Thoracic aorta (tissue), 2 donors: Measurements from ENCODE around the gene SURF2. TPM values are rescaled to one million over a fixed set of nuclear protein-coding genes. Genes with fewer than 3 reads are reported as not detected.
"Not testable (repeated sequence)": the region's sequence is repeated elsewhere in the genome, so short reads cannot be mapped to it uniquely, and the experiment has no call there.

ENCODE experiments used
- ATAC-seq: fragments of 150-250 bp; one replicate; pipeline ENCODE4 v1.8.0; 2017; ENCODE audit warnings: low read depth; ENCODE audit not compliant: insufficient number of reproducible peaks, low FRiP score
- DNase-seq: peaks from one replicate; pipeline ENCODE4 v3.0.0-alpha.2; 2020; ENCODE audit warnings: low spot score
- H3K27ac ChIP-seq, 2 donors: fragments of 200-600 bp; sonication (generic); 1 replicate in 1 of 2; 2 replicates in 1 of 2; pipeline ENCODE4 v1.5.1; 2016; ENCODE audit warnings: mild to moderate bottlenecking in 2 of 2, moderate library complexity in 2 of 2
- H3K27me3 ChIP-seq: fragments of 200-600 bp; sonication (generic); replicated peaks from 2 replicates; pipeline ENCODE4 v1.6.0; 2016; ENCODE audit warnings: mild to moderate bottlenecking; ENCODE audit not compliant: insufficient read depth
- H3K36me3 ChIP-seq: fragments of 200-600 bp; sonication (generic); one replicate; pipeline ENCODE4 v1.5.1; 2016
- H3K4me1 ChIP-seq, 2 donors: fragments of 200-600 bp; sonication (generic); 1 replicate in 1 of 2; 2 replicates in 1 of 2; pipeline versions ENCODE4 v1.5.1 to v1.6.0; 2016; ENCODE audit warnings: low read depth in 2 of 2, mild to moderate bottlenecking in 1 of 2; ENCODE audit not compliant: control insufficient read depth in 1 of 2
- H3K4me3 ChIP-seq: fragments of 200-600 bp; sonication (generic); 2 replicates; pipeline ENCODE4 v1.5.1; 2016; ENCODE audit warnings: mild to moderate bottlenecking
- H3K9me3 ChIP-seq: fragments of 200-600 bp; sonication (generic); 2 replicates; pipeline ENCODE4 v1.5.1; 2016
- CTCF ChIP-seq: fragments of 200-600 bp; sonication (generic); IDR thresholded peaks from one replicate; pipeline ENCODE4 v1.5.1; 2019; ENCODE audit warnings: antibody characterized with exemption
- total RNA-seq, 2 donors: library from RNA; depleted of rRNA; stranded (reverse); fragments of >200 nt; gene quantifications; one replicate each; pipeline versions ENCODE4 v1.1.0 to v1.2.3, GENCODE V29; 2016

Gene SURF2
- total RNA-seq, 2 donors from 2014 or later, result 7.0 to 13.3 TPM

- ATAC-seq, result no peak
- TF ChIP-seq CTCF, result no peak
- no peak overlapping the region for H3K4me3 ChIP-seq
- DNase-seq, result no peak
- H3K36me3 ChIP-seq, result peaks cover 40% of the 10 kb centered on the region
- H3K4me1 ChIP-seq, result peaks cover 18 to 28% of the 10 kb centered on the region in 2 donors
- H3K27ac ChIP-seq, result no peak overlapping the region
- H3K9me3 ChIP-seq, result no peaks in the 10 kb centered on the region
- no peaks in the 10 kb centered on the region for H3K27me3 ChIP-seq
Measured at GRCh38 chr9:133333011-133333410, 23.3 kb upstream of the SURF2 start.

GRCh38 chr9:133333566-133333965 is 22.8 kb upstream of the SURF2 start:
- ATAC-seq (no peak), DNase-seq (no peak)
- no peak for TF ChIP-seq CTCF
- Histone ChIP-seq H3K4me1 (peaks cover 18 to 28% of the 10 kb centered on the region in 2 donors), H3K36me3 (peaks cover 40% of the 10 kb centered on the region), H3K27ac (no peak overlapping the region), H3K27me3 (no peaks in the 10 kb centered on the region), H3K4me3 (no peak overlapping the region), H3K9me3 (no peaks in the 10 kb centered on the region)

GRCh38 chr9:133334161-133334560 is 22.2 kb upstream of the SURF2 start:
- Histone ChIP-seq H3K9me3 (no peaks in the 10 kb centered on the region), H3K27me3 (no peaks in the 10 kb centered on the region), H3K4me3 (no peak overlapping the region), H3K4me1 (peaks cover 18 to 28% of the 10 kb centered on the region in 2 donors), H3K27ac (no peak overlapping the region), H3K36me3 (peaks cover 40% of the 10 kb centered on the region)
- ATAC-seq (no peak), DNase-seq (no peak)
- no peak for TF ChIP-seq CTCF

GRCh38 chr9:133334888-133335287 is 21.5 kb upstream of the SURF2 start:
- H3K27ac ChIP-seq, H3K27me3 ChIP-seq, H3K9me3 ChIP-seq, DNase-seq, ATAC-seq: not testable (repeated sequence)
- peaks cover 18 to 28% of the 10 kb centered on the region in 2 donors for H3K4me1 ChIP-seq
- H3K4me3 ChIP-seq, result peak overlapping the region; percentile 98
- peaks cover 44% of the 10 kb centered on the region for H3K36me3 ChIP-seq

GRCh38 chr9:133335924-133336811 is 20.2 kb upstream of the SURF2 start, which contains the start of gene SURF6:
SURF6 (minus strand) TSS chr9:133336188; CDS start chr9:133336132, 56 bp downstream.
- H3K36me3 ChIP-seq, result peaks cover 49% of the 10 kb centered on the region
- no peaks in the 10 kb centered on the region for H3K27me3 ChIP-seq
- H3K4me3 ChIP-seq, result peak within 1 kb of the TSS; percentile 98
- peak within 1 kb of the TSS; percentile 49 to 64 for H3K27ac ChIP-seq
- H3K9me3 ChIP-seq, result no peaks in the 10 kb centered on the region
- peaks cover 18 to 28% of the 10 kb centered on the region in 2 donors for H3K4me1 ChIP-seq
- ATAC-seq, result peak; percentile 61
- no peak for TF ChIP-seq CTCF
- peak; percentile 69 for DNase-seq
